GM12864 (cell line): ENCODE measurements around the gene DNAJC9.

Source experiments
- DNase-seq: peaks from one replicate; pipeline ENCODE4 v3.0.0-alpha.2; 2011; ENCODE audit warnings: low read depth
- H3K4me3 ChIP-seq: 2 replicates; pipeline ENCODE4 v1.5.1; 2011; ENCODE audit warnings: mild to moderate bottlenecking, low read depth, low read length, control low read depth
- CTCF ChIP-seq: IDR thresholded peaks from 2 replicates; pipeline ENCODE4 v1.5.1; 2011; ENCODE audit warnings: low read depth, mild to moderate bottlenecking, moderate library complexity, low read length, control low read depth, inconsistent platforms; ENCODE audit errors: missing control alignments

Gene DNAJC9

GRCh38 chr10:73211106-73211811 lies 35.8 kb downstream of the DNAJC9 start:
- no peak overlapping the region for H3K4me3 ChIP-seq
- no peak for TF ChIP-seq CTCF
- no peak for DNase-seq

- H3K4me3 ChIP-seq = no peak overlapping the region
- DNase-seq = no peak
- TF ChIP-seq CTCF = no peak
Observed at GRCh38 chr10:73210395-73211105, 36.5 kb downstream of the DNAJC9 start.

- H3K4me3 ChIP-seq = no peak overlapping the region
- no peak for DNase-seq
- no peak for TF ChIP-seq CTCF
Observed at GRCh38 chr10:73209705-73210104, 37.4 kb downstream of the DNAJC9 start.

- DNase-seq = no peak
- TF ChIP-seq CTCF = no peak
- H3K4me3 ChIP-seq = no peak overlapping the region
Observed at GRCh38 chr10:73207883-73208282, 39.2 kb downstream of the DNAJC9 start.

GRCh38 chr10:73206385-73206784 lies 40.7 kb downstream of the DNAJC9 start:
- TF ChIP-seq CTCF = no peak
- no peak for DNase-seq
- no peak overlapping the region for H3K4me3 ChIP-seq

- TF ChIP-seq CTCF = no peak
- no peak overlapping the region for H3K4me3 ChIP-seq
- no peak for DNase-seq
Observed at GRCh38 chr10:73205890-73206289, 41.2 kb downstream of the DNAJC9 start.
